Activated effector memory CD4-positive, alpha-beta T cell treated with Interleukin-2 at 50 U/mL for 16 hours (primary cell): ENCODE results near the gene TSPAN17.

Source experiments
- DNase-seq: peaks from one replicate; pipeline ENCODE4 v3.0.0-alpha.2; 2020

TSPAN17 gene

GRCh38 chr5:176643491-176644219 lies 3.6 kb upstream of the TSPAN17 start:
- DNase-seq: no peak

- no peak for DNase-seq
Measured at GRCh38 chr5:176644294-176644693, 3.0 kb upstream of the TSPAN17 start.

GRCh38 chr5:176644878-176645670 lies 2.2 kb upstream of the TSPAN17 start:
- no peak for DNase-seq

GRCh38 chr5:176646049-176646706 lies 1.1 kb upstream of the TSPAN17 start:
- no peak for DNase-seq

- DNase-seq: no peak
Measured at GRCh38 chr5:176646707-176647029, 616 bp upstream of the TSPAN17 start.

GRCh38 chr5:176647843-176648473 lies 674 bp downstream of the TSPAN17 start:
- no peak for DNase-seq

GRCh38 chr5:176648474-176649194 lies 1.4 kb downstream of the TSPAN17 start:
- DNase-seq: no peak

GRCh38 chr5:176650354-176650884 lies 3.1 kb downstream of the TSPAN17 start:
- no peak for DNase-seq

GRCh38 chr5:176651472-176651980 lies 4.2 kb downstream of the TSPAN17 start:
- DNase-seq: no peak

- DNase-seq: no peak
Measured at GRCh38 chr5:176652136-176652535, 4.9 kb downstream of the TSPAN17 start.

GRCh38 chr5:176653401-176654385 lies 6.4 kb downstream of the TSPAN17 start:
- DNase-seq: no peak

GRCh38 chr5:176654856-176655255 lies 7.6 kb downstream of the TSPAN17 start:
- no peak for DNase-seq

GRCh38 chr5:176656467-176656990 lies 9.2 kb downstream of the TSPAN17 start:
- DNase-seq: no peak

GRCh38 chr5:176658007-176658599 lies 10.8 kb downstream of the TSPAN17 start:
- peak; percentile 44 for DNase-seq

GRCh38 chr5:176658817-176659511 lies 11.7 kb downstream of the TSPAN17 start:
- DNase-seq: no peak

GRCh38 chr5:176659512-176659839 lies 12.2 kb downstream of the TSPAN17 start:
- DNase-seq: no peak

- DNase-seq: no peak
Measured at GRCh38 chr5:176659860-176660461, 12.7 kb downstream of the TSPAN17 start.

GRCh38 chr5:176660530-176660859 lies 13.2 kb downstream of the TSPAN17 start:
- DNase-seq: no peak

GRCh38 chr5:176660860-176661641 lies 13.8 kb downstream of the TSPAN17 start:
- DNase-seq: peak; percentile 65
